Neural cell (in vitro differentiated cells): ENCODE measurements around the gene DIDO1. TPM values are rescaled to one million over a fixed set of nuclear protein-coding genes. Genes with fewer than 3 reads are reported as not detected.

Source experiments
- H2AFZ ChIP-seq: fragments of 200-600, 300-800 bp; sonication (generic), shearing (Covaris generic); 2 replicates; pipeline ENCODE4 v1.6.0; 2014; ENCODE audit warnings: low read depth, mild to moderate bottlenecking, antibody characterized with exemption, low read length, moderate library complexity
- H3F3A ChIP-seq: fragments of 200-600 bp; shearing (Covaris generic); 2 replicates; pipeline ENCODE4 v1.6.1; 2016; ENCODE audit warnings: mild to moderate bottlenecking, moderate library complexity, mixed read lengths, antibody characterized with exemption, low read length; ENCODE audit not compliant: insufficient read depth, poor library complexity, severe bottlenecking
- H3K27ac ChIP-seq: fragments of 200-600, 300-800 bp; sonication (generic), shearing (Covaris generic); 2 replicates; pipeline ENCODE4 v1.5.1; 2014; ENCODE audit warnings: mild to moderate bottlenecking, low read length, moderate library complexity
- H3K27me3 ChIP-seq: fragments of 300-800, 200-600 bp; sonication (generic), shearing (Covaris generic); 2 replicates; pipeline ENCODE4 v1.6.0; 2014; ENCODE audit warnings: mild to moderate bottlenecking, low read depth, low read length, moderate library complexity; ENCODE audit not compliant: insufficient read depth
- H3K36me3 ChIP-seq: fragments of 300-800, 200-600 bp; sonication (generic), shearing (Covaris generic); 2 replicates; pipeline ENCODE4 v1.5.1; 2014; ENCODE audit warnings: mild to moderate bottlenecking, antibody characterized with exemption, low read length, moderate library complexity; ENCODE audit not compliant: insufficient read depth
- H3K4me2 ChIP-seq: fragments of 300-800, 200-600 bp; sonication (generic), shearing (Covaris generic); 2 replicates; pipeline ENCODE4 v1.6.0; 2014; ENCODE audit warnings: mild to moderate bottlenecking, low read length
- H3K4me3 ChIP-seq: fragments of 300-800, 200-600 bp; sonication (generic), shearing (Covaris generic); 2 replicates; pipeline ENCODE4 v1.5.1; 2014; ENCODE audit warnings: mild to moderate bottlenecking, low read length, moderate library complexity
- H3K79me2 ChIP-seq: fragments of 200-600 bp; shearing (Covaris generic); replicated peaks from 2 replicates; pipeline ENCODE4 v1.6.0; 2014; ENCODE audit warnings: mild to moderate bottlenecking, low read length, moderate library complexity; ENCODE audit not compliant: insufficient read depth
- H3K9ac ChIP-seq: fragments of 300-800, 200-600 bp; sonication (generic), shearing (Covaris generic); 2 replicates; pipeline ENCODE4 v1.6.1; 2016; ENCODE audit warnings: mild to moderate bottlenecking, low read length, mixed read lengths
- H3K9me2 ChIP-seq: fragments of 200-600 bp; shearing (Covaris generic); 2 replicates; pipeline ENCODE4 v1.6.1; 2016; ENCODE audit warnings: mild to moderate bottlenecking, low read length, mixed read lengths; ENCODE audit not compliant: insufficient read depth
- H3K9me3 ChIP-seq: fragments of 200-600, 300-800 bp; sonication (generic), shearing (Covaris generic); 2 replicates; pipeline ENCODE4 v1.6.1; 2016; ENCODE audit warnings: mild to moderate bottlenecking, mixed run types, low read length, moderate library complexity, mixed read lengths
- H4K20me1 ChIP-seq: fragments of 200-600 bp; shearing (Covaris generic); 2 replicates; pipeline ENCODE4 v1.6.1; 2016; ENCODE audit warnings: mild to moderate bottlenecking, mixed run types; ENCODE audit not compliant: insufficient read depth
- CTCF ChIP-seq: fragments of 450-650 bp; IDR thresholded peaks from 2 replicates; pipeline ENCODE4 v1.5.1; 2014; ENCODE audit warnings: antibody characterized with exemption, mild to moderate bottlenecking, moderate library complexity; ENCODE audit not compliant: poor library complexity, severe bottlenecking
- EP300 ChIP-seq: fragments of 450-650 bp; conservative IDR thresholded peaks from 2 replicates; pipeline ENCODE4 v1.6.1; 2014; ENCODE audit warnings: antibody characterized with exemption, mild to moderate bottlenecking, moderate library complexity; ENCODE audit not compliant: poor library complexity, severe bottlenecking
- EZH2 ChIP-seq: fragments of 200-600, 300-800 bp; shearing (Covaris generic), sonication (generic); IDR thresholded peaks from 2 replicates; pipeline ENCODE4 v1.6.1; 2014; ENCODE audit warnings: antibody characterized with exemption, low read length, borderline replicate concordance, mild to moderate bottlenecking; ENCODE audit not compliant: insufficient read depth, poor library complexity, severe bottlenecking
- MXI1 ChIP-seq: fragments of 450-650 bp; conservative IDR thresholded peaks from 2 replicates; pipeline ENCODE4 v1.6.1; 2014; ENCODE audit warnings: antibody characterized with exemption, mild to moderate bottlenecking; ENCODE audit not compliant: poor library complexity, severe bottlenecking
- POLR2AphosphoS5 ChIP-seq: IDR thresholded peaks from 2 replicates; pipeline ENCODE4 v1.6.1; 2012
- RAD21 ChIP-seq: fragments of 450-650 bp; conservative IDR thresholded peaks from 2 replicates; pipeline ENCODE4 v1.6.1; 2014; ENCODE audit warnings: antibody characterized with exemption, mild to moderate bottlenecking, moderate library complexity
- REST ChIP-seq: IDR thresholded peaks from 2 replicates; pipeline ENCODE4 v1.6.1; 2012; ENCODE audit warnings: borderline replicate concordance
- SMC3 ChIP-seq: fragments of 450-650 bp; conservative IDR thresholded peaks from 2 replicates; pipeline ENCODE4 v1.6.1; 2014; ENCODE audit warnings: antibody characterized with exemption, mild to moderate bottlenecking, moderate library complexity; ENCODE audit not compliant: poor library complexity
- TAF1 ChIP-seq: IDR thresholded peaks from 2 replicates; pipeline ENCODE4 v1.6.1; 2012; ENCODE audit warnings: low read depth
- polyA plus RNA-seq: library from polyadenylated mRNA; depleted of rRNA; stranded (reverse); fragments of >200 nt; gene quantifications from 2 replicates; pipeline ENCODE4 v1.2.3, GENCODE V29; 2014

DIDO1 gene
- polyA plus RNA-seq, 1 donor from 2014 or later = 42.8 TPM

GRCh38 chr20:62969939-62970306 lies 43.6 kb upstream of the DIDO1 start:
- H3K27ac ChIP-seq = no peak overlapping the region
- TF ChIP-seq POLR2AphosphoS5 (no peak), RAD21 (no peak)
- no peak overlapping the region for H2AFZ ChIP-seq
- no peaks in the 10 kb centered on the region for H3K36me3 ChIP-seq
- no peak overlapping the region for H3K4me3 ChIP-seq
- H3K4me2 ChIP-seq = no peak overlapping the region
- H3K79me2 ChIP-seq = no peaks in the 10 kb centered on the region
- H3K9me2 ChIP-seq = no peaks in the 10 kb centered on the region
- H3F3A ChIP-seq = no peaks in the 10 kb centered on the region
- H3K27me3 ChIP-seq = peaks cover 22% of the 10 kb centered on the region
- H3K9me3 ChIP-seq = no peaks in the 10 kb centered on the region
- H4K20me1 ChIP-seq = no peaks in the 10 kb centered on the region
- no peak overlapping the region for H3K9ac ChIP-seq

GRCh38 chr20:62969179-62969760 lies 43.0 kb upstream of the DIDO1 start:
- Histone ChIP-seq H3F3A (no peaks in the 10 kb centered on the region), H3K4me2 (no peak overlapping the region), H4K20me1 (no peaks in the 10 kb centered on the region), H2AFZ (no peak overlapping the region), H3K4me3 (no peak overlapping the region), H3K27me3 (peaks cover 17% of the 10 kb centered on the region), H3K27ac (no peak overlapping the region), H3K79me2 (no peaks in the 10 kb centered on the region), H3K36me3 (no peaks in the 10 kb centered on the region), H3K9ac (no peak overlapping the region), H3K9me3 (no peaks in the 10 kb centered on the region), H3K9me2 (no peaks in the 10 kb centered on the region)
- no peak for TF ChIP-seq MXI1
- TF ChIP-seq EZH2 = no peak
- no peak for TF ChIP-seq CTCF
- TF ChIP-seq TAF1 = no peak
- no peak for TF ChIP-seq POLR2AphosphoS5
- TF ChIP-seq RAD21 = no peak
- TF ChIP-seq SMC3 = no peak
- TF ChIP-seq REST = no peak
- TF ChIP-seq EP300 = no peak
